HEK293T (cell line): ENCODE results near the gene TSPAN4.

Experiments used
- CTCF ChIA-PET: fragments of 350-600 bp; formaldehyde crosslinking; extraction: SDS; loops from one replicate; lab custom pipeline; 2021; ENCODE audit warnings: antibody characterized with exemption, inconsistent platforms; lab: Yijun Ruan, JAX
- POLR2A ChIA-PET: fragments of 350-600 bp; formaldehyde crosslinking; extraction: SDS; loops from one replicate; lab custom pipeline; 2020; ENCODE audit warnings: antibody characterized with exemption, inconsistent platforms; lab: Yijun Ruan, JAX
- DNase-seq: peaks from one replicate; pipeline ENCODE4 v3.0.0; 2012; ENCODE audit warnings: mixed read lengths; ENCODE audit errors: extremely low spot score
- ARNT ChIP-seq: fragments of 450-650 bp; IDR thresholded peaks from 2 replicates; pipeline ENCODE4 v1.6.1; 2017; ENCODE audit warnings: mild to moderate bottlenecking
- BHLHE40 ChIP-seq: fragments of 450-650 bp; IDR thresholded peaks from 2 replicates; pipeline ENCODE4 v1.6.1; 2016; ENCODE audit warnings: mild to moderate bottlenecking, moderate library complexity, borderline replicate concordance
- CTBP1 ChIP-seq: fragments of 450-650 bp; IDR thresholded peaks from 2 replicates; pipeline ENCODE4 v1.6.1; 2016; ENCODE audit warnings: borderline replicate concordance
- ELF4 ChIP-seq: fragments of 450-650 bp; IDR thresholded peaks from 2 replicates; pipeline ENCODE4 v1.6.1; 2017; ENCODE audit warnings: antibody characterized with exemption
- FOXA1 ChIP-seq: fragments of 450-650 bp; IDR thresholded peaks from 2 replicates; pipeline ENCODE4 v1.6.1; 2016; ENCODE audit warnings: mild to moderate bottlenecking
- FOXK2 ChIP-seq: fragments of 450-650 bp; IDR thresholded peaks from 2 replicates; pipeline ENCODE4 v1.6.1; 2016; ENCODE audit warnings: mild to moderate bottlenecking
- FOXM1 ChIP-seq: fragments of 450-650 bp; IDR thresholded peaks from 2 replicates; pipeline ENCODE4 v1.6.1; 2017; ENCODE audit warnings: mild to moderate bottlenecking, borderline replicate concordance
- HDGF ChIP-seq: fragments of 450-650 bp; IDR thresholded peaks from 2 replicates; pipeline ENCODE4 v1.6.1; 2017; ENCODE audit warnings: antibody characterized with exemption, borderline replicate concordance
- L3MBTL2 ChIP-seq: fragments of 450-650 bp; conservative IDR thresholded peaks from 2 replicates; pipeline ENCODE4 v1.6.1; 2016; ENCODE audit warnings: mild to moderate bottlenecking
- LEF1 ChIP-seq: fragments of 450-650 bp; IDR thresholded peaks from 2 replicates; pipeline ENCODE4 v1.6.1; 2017; ENCODE audit warnings: mild to moderate bottlenecking, borderline replicate concordance
- NFRKB ChIP-seq: fragments of 450-650 bp; IDR thresholded peaks from 2 replicates; pipeline ENCODE4 v1.6.1; 2016; ENCODE audit warnings: mild to moderate bottlenecking, moderate library complexity
- SP1 ChIP-seq: fragments of 450-650 bp; IDR thresholded peaks from 2 replicates; pipeline ENCODE4 v1.6.1; 2017
- SUZ12 ChIP-seq: fragments of 450-650 bp; IDR thresholded peaks from 2 replicates; pipeline ENCODE4 v1.6.1; 2016; ENCODE audit warnings: mild to moderate bottlenecking
- TARDBP ChIP-seq: fragments of 450-650 bp; IDR thresholded peaks from 2 replicates; pipeline ENCODE4 v1.6.1; 2016
- ZNF384 ChIP-seq: fragments of 450-650 bp; IDR thresholded peaks from 2 replicates; pipeline ENCODE4 v1.6.1; 2016
- TF ChIP-seq, protein P1 (sequence below): fragments of 450-650 bp; IDR thresholded peaks from 2 replicates; pipeline ENCODE4 v1.6.1; 2016

TSPAN4 gene

DNA sequence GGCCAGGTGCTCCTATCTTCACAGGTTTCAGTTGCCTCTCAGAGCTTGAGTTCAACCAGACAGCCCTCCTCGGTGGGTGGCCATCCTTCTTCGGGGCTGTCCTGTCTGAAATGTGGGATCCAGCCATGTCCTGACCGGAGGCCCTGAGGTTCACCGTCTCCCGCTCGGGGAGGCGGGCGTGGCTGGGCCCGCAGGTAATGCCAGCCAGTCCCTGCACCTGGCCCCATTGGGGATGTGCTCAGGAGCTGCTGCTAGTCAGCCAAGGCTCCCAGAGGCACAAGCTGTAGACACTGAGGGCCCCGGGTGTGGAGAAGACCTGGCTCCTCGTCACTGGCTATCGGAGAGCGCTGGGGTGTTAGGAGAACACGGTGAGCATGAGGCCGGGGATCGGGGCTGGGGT is 32.6 kb downstream of the TSPAN4 start:
- TF ChIP-seq ELF4 (no peak), LEF1 (no peak), FOXK2 (no peak), NFRKB (no peak), SUZ12 (no peak), FOXA1 (no peak), SP1 (no peak), TARDBP (no peak), ARNT (no peak), HDGF (no peak), FOXM1 (no peak), BHLHE40 (no peak), CTBP1 (no peak), L3MBTL2 (no peak), ZNF384 (no peak)
- TF ChIP-seq, protein P1, sequence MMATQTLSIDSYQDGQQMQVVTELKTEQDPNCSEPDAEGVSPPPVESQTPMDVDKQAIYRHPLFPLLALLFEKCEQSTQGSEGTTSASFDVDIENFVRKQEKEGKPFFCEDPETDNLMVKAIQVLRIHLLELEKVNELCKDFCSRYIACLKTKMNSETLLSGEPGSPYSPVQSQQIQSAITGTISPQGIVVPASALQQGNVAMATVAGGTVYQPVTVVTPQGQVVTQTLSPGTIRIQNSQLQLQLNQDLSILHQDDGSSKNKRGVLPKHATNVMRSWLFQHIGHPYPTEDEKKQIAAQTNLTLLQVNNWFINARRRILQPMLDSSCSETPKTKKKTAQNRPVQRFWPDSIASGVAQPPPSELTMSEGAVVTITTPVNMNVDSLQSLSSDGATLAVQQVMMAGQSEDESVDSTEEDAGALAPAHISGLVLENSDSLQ = no peak
- no peak for DNase-seq
- CTCF ChIA-PET = no interaction called here
- POLR2A ChIA-PET = no interaction called here

DNA sequence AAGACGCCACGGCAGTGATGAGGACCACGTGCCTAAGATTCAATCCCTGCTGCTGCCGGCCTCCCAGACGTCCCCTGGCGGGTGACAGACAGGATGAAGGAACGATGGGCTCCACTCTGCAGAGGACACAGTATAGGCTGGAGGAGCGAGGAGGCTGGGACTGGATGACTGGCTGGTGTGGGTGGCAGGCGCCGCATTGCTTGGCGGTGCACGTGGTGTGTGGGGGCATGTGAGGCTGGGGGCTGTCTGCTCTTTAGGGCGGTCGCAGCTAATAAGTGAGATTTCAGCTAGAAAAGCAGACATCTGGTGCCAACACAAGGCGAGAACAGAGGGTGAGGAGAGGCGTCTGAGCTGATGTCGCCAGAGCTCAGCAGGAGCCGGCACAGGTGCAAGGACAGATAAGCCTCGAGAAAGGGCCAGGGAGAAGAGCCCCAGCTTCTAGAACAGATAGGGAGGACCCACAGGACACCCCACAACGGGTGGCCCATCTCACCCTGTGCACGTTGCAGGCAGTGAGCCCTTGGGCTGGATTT is 33.2 kb downstream of the TSPAN4 start:
- TF ChIP-seq ELF4 (no peak), NFRKB (no peak), SUZ12 (no peak), L3MBTL2 (no peak), LEF1 (no peak), FOXM1 (no peak), FOXK2 (no peak), TARDBP (no peak), FOXA1 (no peak), ARNT (no peak), CTBP1 (no peak), BHLHE40 (no peak)
- TF ChIP-seq, protein P1 = no peak
- POLR2A ChIA-PET = interaction anchor here (1.2 kb wide), 1 partner anchor 35 kb away, joined by 3 read pairs; the partner anchor contains the start of gene CHID1
- CTCF ChIA-PET = no interaction called here
- no peak for DNase-seq

DNA sequence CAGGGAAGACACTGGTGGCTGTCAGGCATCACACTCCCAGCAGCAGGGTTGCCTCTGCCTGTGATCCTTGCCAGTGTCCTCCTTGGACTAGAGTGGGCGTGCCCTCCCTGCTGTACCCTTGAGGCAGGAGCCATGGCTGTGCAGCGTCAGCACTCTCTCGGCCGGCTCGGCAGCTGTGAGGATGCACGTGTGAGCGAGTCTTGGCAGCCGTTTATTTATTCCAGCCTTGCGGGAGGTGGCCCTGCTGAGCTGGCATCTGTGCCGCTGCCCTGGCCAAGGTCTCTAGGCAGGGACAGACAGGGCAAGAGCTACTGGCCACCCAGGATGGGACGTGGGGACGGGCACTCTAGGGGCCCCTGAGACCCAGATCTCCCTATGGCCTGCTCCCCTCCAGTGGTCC is 33.9 kb downstream of the TSPAN4 start:
- no peak for DNase-seq
- POLR2A ChIA-PET = interaction anchor here (1.2 kb wide), 1 partner anchor 34 kb away, joined by 3 read pairs; the partner anchor contains the start of gene CHID1
- CTCF ChIA-PET = no interaction called here
- TF ChIP-seq LEF1 (no peak), FOXK2 (no peak), ZNF384 (no peak)
- TF ChIP-seq, protein P1 = no peak

DNA sequence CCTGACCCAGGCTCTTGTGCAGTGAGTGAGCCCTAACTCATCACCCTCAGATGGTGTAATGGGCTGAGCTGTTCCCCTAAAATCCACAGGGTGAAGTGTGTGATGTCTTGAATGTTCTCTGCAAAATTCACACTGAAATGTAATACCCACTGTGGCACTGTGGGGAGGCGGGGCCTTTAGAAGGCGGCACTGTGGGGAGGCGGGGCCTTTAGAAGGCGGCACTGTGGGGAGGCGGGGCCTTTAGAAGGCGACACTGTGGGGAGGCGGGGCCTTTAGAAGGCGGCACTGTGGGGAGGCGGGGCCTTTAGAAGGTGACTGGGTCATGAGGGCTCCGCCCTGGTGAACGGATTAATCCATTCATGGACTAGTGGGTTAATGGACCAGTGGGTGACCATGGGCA is 34.9 kb downstream of the TSPAN4 start:
- ChIA-PET CTCF (no interaction called here), POLR2A (interaction anchor here (0.7 kb wide), 1 partner anchor 17 kb away, joined by 3 read pairs; no protein-coding TSS in a partner anchor)
- TF ChIP-seq FOXM1 (no peak), ZNF384 (no peak), ELF4 (no peak), L3MBTL2 (no peak), HDGF (no peak), BHLHE40 (no peak), NFRKB (no peak), TARDBP (no peak), CTBP1 (no peak), SUZ12 (no peak), FOXA1 (no peak)
- TF ChIP-seq, protein P1 = no peak
- DNase-seq = peak; percentile 53

DNA sequence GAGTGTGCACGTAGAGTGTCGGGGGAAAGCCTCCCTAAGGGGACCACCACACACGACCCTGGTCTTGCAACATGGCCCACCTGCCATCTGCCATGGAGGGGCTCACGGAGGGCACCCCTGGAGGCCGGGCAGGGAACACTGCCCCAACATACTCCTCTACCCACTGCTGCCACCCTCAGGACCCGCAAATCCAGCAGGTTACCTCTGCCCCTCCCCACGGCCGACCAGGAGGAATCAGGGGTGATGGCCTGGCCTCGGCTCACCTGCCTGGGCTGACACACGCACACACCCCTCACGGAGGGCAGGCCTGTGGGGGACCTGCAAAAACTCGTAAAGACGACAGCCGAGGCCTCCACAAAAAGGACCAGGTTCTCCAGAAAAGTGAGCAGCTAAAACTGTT is 37.8 kb downstream of the TSPAN4 start:
- TF ChIP-seq, protein P1 = no peak
- TF ChIP-seq SP1 (no peak), SUZ12 (no peak), L3MBTL2 (no peak), ARNT (no peak), ELF4 (no peak), ZNF384 (no peak), FOXA1 (no peak), NFRKB (no peak), BHLHE40 (no peak), FOXK2 (no peak)
- no peak for DNase-seq
- POLR2A ChIA-PET = no interaction called here
- CTCF ChIA-PET = no interaction called here
